Psoas muscle (tissue), 8 donors: Measurements from ENCODE around the gene ING4. TPM values are rescaled to one million over a fixed set of nuclear protein-coding genes. Genes with fewer than 3 reads are reported as not detected.

Experiments used
- ATAC-seq, 4 donors: fragments of 200-7000 bp; cut with Tn5 transposase; one replicate each; pipeline ENCODE4 v1.9.1; 2020; ENCODE audit warnings: moderate library complexity in 3 of 4, mild to moderate bottlenecking in 2 of 4
- DNase-seq, 2 donors: peaks; one replicate each; pipeline ENCODE4 v3.0.0-alpha.2; 2020
- H3K27ac ChIP-seq: fragments of 200-600 bp; one replicate; pipeline ENCODE4 v1.8.0; 2022
- H3K27me3 ChIP-seq, 3 donors: fragments of 200-600 bp in 1 of 3; one replicate each; pipeline versions ENCODE4 v1.6.1 to v1.8.0; 2013 to 2022; ENCODE audit warnings: low read length in 2 of 3, mild to moderate bottlenecking in 2 of 3, moderate library complexity in 1 of 3; ENCODE audit not compliant: insufficient read depth in 3 of 3
- H3K36me3 ChIP-seq, 2 donors: fragments of 200-600 bp in 1 of 2; one replicate each; pipeline versions ENCODE4 v1.6.1 to v1.8.0; 2013 to 2022; ENCODE audit warnings: low read depth in 1 of 2, mild to moderate bottlenecking in 1 of 2, moderate library complexity in 1 of 2; ENCODE audit not compliant: insufficient read depth in 1 of 2
- H3K4me1 ChIP-seq: fragments of 200-600 bp; one replicate; pipeline ENCODE4 v1.8.0; 2022
- H3K4me3 ChIP-seq: fragments of 200-600 bp; one replicate; pipeline ENCODE4 v1.8.0; 2022; ENCODE audit warnings: mild to moderate bottlenecking
- H3K9me3 ChIP-seq: fragments of 200-600 bp; one replicate; pipeline ENCODE4 v1.8.0; 2022
- CTCF ChIP-seq: fragments of 200-600 bp; IDR thresholded peaks from one replicate; pipeline ENCODE4 v1.8.0; 2022; ENCODE audit warnings: antibody characterized with exemption
- WGBS, 3 donors: extraction: QIAGEN DNeasy Blood & Tissue Kit; methylation state at CpG; one replicate each; pipeline versions ENCODE4 v1.1.6 to v1.1.7; 2013; 5-methylcytosine and 5-hydroxymethylcytosine counted together
- intact Hi-C, 2 donors: fragments of 100-400 bp; cut with DNase I; formaldehyde crosslinking; loops; one replicate each; pipeline versions ENCODE4 v1.11.0 to v1.14.2; 2022
- polyA plus RNA-seq, 3 donors: library from polyadenylated mRNA; stranded (reverse); fragments of 200-250 nt; gene quantifications; one replicate each; pipeline ENCODE4 v1.2.3, GENCODE V29; 2013
- total RNA-seq, 4 donors: library from RNA; stranded (reverse); fragmentation: NEBNext Ultra II Directional in 2 of 4; extraction: Animal tissue kit (Norgen Biotek cat#: 25700) in 2 of 4; gene quantifications; one replicate each; pipeline versions ENCODE4 v1.2.1 to v1.2.4, GENCODE V29; 2021 to 2023
- donor health status: healthy with polysubstance abuse.
- donor health status: DM: no; HTN: no; CAD: no; lungs with moderate emphysema.
- donor health status: Bipolar disorder and iron deficiency.
- donor health status: healthy.
- donor health status: DM: yes; HTN: yes; CAD: no.
- donor health status: DM: no; HTN: no; CAD: no.
- donor health status: DM: no; HTN: no; CAD: no.
- donor health status: DM: yes; HTN: yes; CAD: no.

The ING4 gene
- total and polyA plus RNA-seq, 7 donors: 12.7 to 35.6 (median 20.7) TPM

- Histone ChIP-seq H3K4me3 (peak overlapping the region; percentile 44), H3K27me3 (peaks cover 0 to 22% (median 3%) of the 10 kb centered on the region in 3 donors), H3K36me3 (no peaks in the 10 kb centered on the region), H3K4me1 (no peaks in the 10 kb centered on the region), H3K27ac (no peak overlapping the region), H3K9me3 (no peaks in the 10 kb centered on the region)
- WGBS, 3 donors: 29 to 30% (median 29%) methylated on average over 78 to 88 of the region's 88 CpGs
- intact Hi-C loops: no loop called here
- ATAC-seq (peak in 1 of 4 donors; percentile 46), DNase-seq (peak; percentile 39 to 64)
- TF ChIP-seq CTCF: peak; percentile 38
These were observed 42.6 kb downstream of the ING4 start for GRCh38 chr12:6620137-6620884.

- H3K4me1 ChIP-seq: no peaks in the 10 kb centered on the region
- no peak for TF ChIP-seq CTCF
- no peak overlapping the region for H3K4me3 ChIP-seq
- DNase-seq (no peak), ATAC-seq (no peak)
- H3K27ac ChIP-seq: no peak overlapping the region
- no peaks in the 10 kb centered on the region for H3K9me3 ChIP-seq
- H3K27me3 ChIP-seq: peaks cover 0 to 22% (median 3%) of the 10 kb centered on the region in 3 donors
- H3K36me3 ChIP-seq: no peaks in the 10 kb centered on the region
- WGBS, 3 donors: 57 to 82% (median 75%) methylated on average over 4 to 5 of the region's 5 CpGs
- intact Hi-C loops: loop anchor here (2.0 to 5.0 kb wide), 4 partner anchors 44 to 209 kb away; partner anchors contain the start of genes ING4 (in 2 of the 2) and P3H3 (in 1 of the 2)
These were observed 44.3 kb downstream of the ING4 start for GRCh38 chr12:6618483-6619225.

GRCh38 chr12:6615802-6616201 lies 47.1 kb downstream of the ING4 start:
- intact Hi-C loops: loop anchor here (5.0 kb wide), 3 partner anchors 46 to 211 kb away; partner anchors contain the start of genes ING4 (in 2 of the 2) and P3H3 (in 1 of the 2)
- H3K36me3 ChIP-seq: no peaks in the 10 kb centered on the region
- H3K27ac ChIP-seq: no peak overlapping the region
- TF ChIP-seq CTCF: no peak
- no peak for ATAC-seq
- WGBS, 3 donors: 45 to 49% (median 47%) methylated on average over 3 of the region's 3 CpGs
- peaks cover 0 to 15% (median 3%) of the 10 kb centered on the region in 3 donors for H3K27me3 ChIP-seq
- H3K4me1 ChIP-seq: peaks cover 13% of the 10 kb centered on the region
- no peak overlapping the region for H3K4me3 ChIP-seq
- DNase-seq: no peak
- no peaks in the 10 kb centered on the region for H3K9me3 ChIP-seq

GRCh38 chr12:6614513-6615172 lies 48.3 kb downstream of the ING4 start:
- no peak for ATAC-seq
- no peak for DNase-seq
- no peaks in the 10 kb centered on the region for H3K36me3 ChIP-seq
- intact Hi-C loops: loop anchor here (5.0 kb wide), 3 partner anchors 48 to 213 kb away; partner anchors contain the start of genes ING4 (in 2 of the 2) and P3H3 (in 1 of the 2)
- H3K4me1 ChIP-seq: peaks cover 13% of the 10 kb centered on the region
- H3K9me3 ChIP-seq: no peaks in the 10 kb centered on the region
- no peak overlapping the region for H3K4me3 ChIP-seq
- WGBS, 3 donors: 67 to 71% (median 69%) methylated on average over 7 of the region's 7 CpGs
- H3K27ac ChIP-seq: peak overlapping the region; percentile 72
- H3K27me3 ChIP-seq: peaks cover 0 to 4% (median 0%) of the 10 kb centered on the region in 3 donors
- TF ChIP-seq CTCF: no peak
